ENCODE measurements around the gene AURKB.

GRCh38 chr17:8186787-8187516 is 23.4 kb downstream of the AURKB start:
- TF ChIP-seq CTCF (conservative IDR thresholded peaks at IDR 0.05; ENCODE audit: low read length), result no peak; the same call in 1 of the 2 replicates
- TF ChIP-seq EZH2phosphoT487 (IDR thresholded peaks at IDR 0.05; ENCODE audit: borderline replicate concordance), result no peak
